ENCODE measurements around the gene PTPRT.

Gene PTPRT

DNA sequence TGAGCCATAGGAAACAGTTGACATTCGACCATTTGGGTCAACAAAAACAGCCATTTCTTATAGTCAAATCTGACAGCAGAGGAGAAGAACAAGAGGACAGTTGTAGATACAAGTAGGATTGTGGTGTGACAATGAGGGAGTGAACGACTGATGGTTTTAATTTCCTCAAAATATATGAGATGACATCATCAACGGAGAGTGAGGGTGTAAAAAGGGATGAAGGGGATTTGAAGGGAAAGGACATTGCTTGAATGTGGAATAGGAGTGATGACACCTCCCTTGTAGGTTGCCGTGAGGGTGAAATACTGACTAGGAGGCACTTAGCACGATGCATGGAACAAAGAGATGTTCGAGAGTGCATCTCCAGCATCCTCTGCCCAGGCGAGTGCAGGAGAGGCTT, 1071.7 kb downstream of the PTPRT start:
- no peak for TF ChIP-seq EZH2phosphoT487 (conservative IDR thresholded peaks at IDR 0.05; ENCODE audit: low read length)
- TF ChIP-seq, protein P1, sequence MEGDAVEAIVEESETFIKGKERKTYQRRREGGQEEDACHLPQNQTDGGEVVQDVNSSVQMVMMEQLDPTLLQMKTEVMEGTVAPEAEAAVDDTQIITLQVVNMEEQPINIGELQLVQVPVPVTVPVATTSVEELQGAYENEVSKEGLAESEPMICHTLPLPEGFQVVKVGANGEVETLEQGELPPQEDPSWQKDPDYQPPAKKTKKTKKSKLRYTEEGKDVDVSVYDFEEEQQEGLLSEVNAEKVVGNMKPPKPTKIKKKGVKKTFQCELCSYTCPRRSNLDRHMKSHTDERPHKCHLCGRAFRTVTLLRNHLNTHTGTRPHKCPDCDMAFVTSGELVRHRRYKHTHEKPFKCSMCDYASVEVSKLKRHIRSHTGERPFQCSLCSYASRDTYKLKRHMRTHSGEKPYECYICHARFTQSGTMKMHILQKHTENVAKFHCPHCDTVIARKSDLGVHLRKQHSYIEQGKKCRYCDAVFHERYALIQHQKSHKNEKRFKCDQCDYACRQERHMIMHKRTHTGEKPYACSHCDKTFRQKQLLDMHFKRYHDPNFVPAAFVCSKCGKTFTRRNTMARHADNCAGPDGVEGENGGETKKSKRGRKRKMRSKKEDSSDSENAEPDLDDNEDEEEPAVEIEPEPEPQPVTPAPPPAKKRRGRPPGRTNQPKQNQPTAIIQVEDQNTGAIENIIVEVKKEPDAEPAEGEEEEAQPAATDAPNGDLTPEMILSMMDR (IDR thresholded peaks at IDR 0.05; ENCODE audit: insufficient read depth, low read length, poor library complexity, severe bottlenecking), result no peak
- H3K79me2 ChIP-seq (ENCODE audit: insufficient read depth, low read length), result no peaks in the 10 kb centered on the region

GRCh38 chr20:42113236-42113635, 1076.5 kb downstream of the PTPRT start:
- Histone ChIP-seq H3K9me2 (replicated peaks; ENCODE audit: insufficient read depth, low read length) (no peaks in the 10 kb centered on the region), H2AFZ (ENCODE audit: low read depth, low read length, severe bottlenecking) (no peak overlapping the region), H3K4me3 (ENCODE audit: insufficient read depth, low read length, poor library complexity, severe bottlenecking) (no peak overlapping the region), H3K79me2 (ENCODE audit: insufficient read depth, low read length) (no peaks in the 10 kb centered on the region), H3K9me3 (ENCODE audit: insufficient read depth, low read length) (no peaks in the 10 kb centered on the region), H3F3A (ENCODE audit: insufficient read depth) (no peaks in the 10 kb centered on the region), H3K9ac (ENCODE audit: low read length) (no peak overlapping the region), H3K4me2 (ENCODE audit: low read depth, low read length, poor library complexity, severe bottlenecking) (no peak overlapping the region), H3K27ac (ENCODE audit: low read depth, low read length) (no peak overlapping the region), H4K20me1 (ENCODE audit: low read depth, low read length) (no peaks in the 10 kb centered on the region), H3K36me3 (ENCODE audit: low read length) (no peaks in the 10 kb centered on the region), H3K27me3 (ENCODE audit: low read length) (no peaks in the 10 kb centered on the region)
- TF ChIP-seq EZH2phosphoT487 (conservative IDR thresholded peaks at IDR 0.05; ENCODE audit: low read length), result no peak
- TF ChIP-seq, protein P1 (IDR thresholded peaks at IDR 0.05; ENCODE audit: insufficient read depth, low read length, poor library complexity, severe bottlenecking), result no peak

More for the DNA sequence above, 1071.7 kb downstream of the PTPRT start:
- Histone ChIP-seq H3F3A (ENCODE audit: insufficient read depth) (no peaks in the 10 kb centered on the region), H2AFZ (ENCODE audit: low read depth, low read length, severe bottlenecking) (no peak overlapping the region), H3K36me3 (ENCODE audit: low read length) (no peaks in the 10 kb centered on the region), H3K9ac (ENCODE audit: low read length) (no peak overlapping the region), H3K27ac (ENCODE audit: low read depth, low read length) (no peak overlapping the region), H3K27me3 (ENCODE audit: low read length) (no peaks in the 10 kb centered on the region), H3K9me2 (replicated peaks; ENCODE audit: insufficient read depth, low read length) (no peaks in the 10 kb centered on the region), H3K4me2 (ENCODE audit: low read depth, low read length, poor library complexity, severe bottlenecking) (no peak overlapping the region), H3K4me3 (ENCODE audit: insufficient read depth, low read length, poor library complexity, severe bottlenecking) (no peak overlapping the region), H4K20me1 (ENCODE audit: low read depth, low read length) (no peaks in the 10 kb centered on the region), H3K9me3 (ENCODE audit: insufficient read depth, low read length) (no peaks in the 10 kb centered on the region)

GRCh38 chr20:42112161-42112560, 1077.5 kb downstream of the PTPRT start:
- TF ChIP-seq, protein P1 (IDR thresholded peaks at IDR 0.05; ENCODE audit: insufficient read depth, low read length, poor library complexity, severe bottlenecking), result no peak
- TF ChIP-seq EZH2phosphoT487 (conservative IDR thresholded peaks at IDR 0.05; ENCODE audit: low read length), result no peak
- no peak overlapping the region for H3K9ac ChIP-seq (ENCODE audit: low read length)

More at GRCh38 chr20:42112161-42112560, 1077.5 kb downstream of the PTPRT start:
- H3K9me3 ChIP-seq (ENCODE audit: insufficient read depth, low read length), result no peaks in the 10 kb centered on the region
- H3K79me2 ChIP-seq (ENCODE audit: insufficient read depth, low read length), result no peaks in the 10 kb centered on the region
- no peak overlapping the region for H3K27ac ChIP-seq (ENCODE audit: low read depth, low read length)
- no peaks in the 10 kb centered on the region for H3F3A ChIP-seq (ENCODE audit: insufficient read depth)
- no peak overlapping the region for H3K4me2 ChIP-seq (ENCODE audit: low read depth, low read length, poor library complexity, severe bottlenecking)
- no peaks in the 10 kb centered on the region for H3K9me2 ChIP-seq (replicated peaks; ENCODE audit: insufficient read depth, low read length)
- H4K20me1 ChIP-seq (ENCODE audit: low read depth, low read length), result no peaks in the 10 kb centered on the region
- no peaks in the 10 kb centered on the region for H3K27me3 ChIP-seq (ENCODE audit: low read length)
- no peak overlapping the region for H2AFZ ChIP-seq (ENCODE audit: low read depth, low read length, severe bottlenecking)
- H3K36me3 ChIP-seq (ENCODE audit: low read length), result no peaks in the 10 kb centered on the region
- H3K4me3 ChIP-seq (ENCODE audit: insufficient read depth, low read length, poor library complexity, severe bottlenecking), result no peak overlapping the region

Measured in SU-DHL-6 (cell line).